Pancreas (tissue), 10 donors: Measurements from ENCODE around the gene THSD4. TPM values are rescaled to one million over a fixed set of nuclear protein-coding genes. Genes with fewer than 3 reads are reported as not detected.

Experiments
- ATAC-seq, 4 donors: fragments of 200-7000 bp; cut with Tn5 transposase; one replicate each; pipeline versions ENCODE4 v1.8.0 to v1.9.1; 2020; ENCODE audit warnings: mild to moderate bottlenecking in 4 of 4, moderate library complexity in 4 of 4
- DNase-seq, 6 donors: peaks; one replicate each; pipeline ENCODE4 v3.0.0-alpha.2; 2020
- FAIRE-seq: peaks from 2 replicates; lab custom pipeline; 2012; peaks lifted over from hg19 to GRCh38; lab: Jason Lieb, UNC
- H3K27ac ChIP-seq, 4 donors: fragments of 200-600 bp; sonication (generic); 1 replicate in 3 of 4; 2 replicates in 1 of 4; pipeline versions ENCODE4 v1.5.0 to v1.8.0; 2020
- H3K27me3 ChIP-seq, 4 donors: fragments of 200-600 bp; one replicate each; pipeline ENCODE4 v1.8.0; 2021
- H3K36me3 ChIP-seq, 3 donors: fragments of 200-600 bp; sonication (generic) in 1 of 3; one replicate each; pipeline versions ENCODE4 v1.5.0 to v1.8.0; 2020 to 2021
- H3K4me1 ChIP-seq, 3 donors: fragments of 200-600 bp; one replicate each; pipeline ENCODE4 v1.8.0; 2021
- H3K4me3 ChIP-seq, 4 donors: fragments of 200-600 bp; sonication (generic) in 2 of 4; one replicate each; pipeline versions ENCODE4 v1.5.0 to v1.8.0; 2020 to 2021
- H3K9me3 ChIP-seq, 4 donors: fragments of 200-600 bp; one replicate each; pipeline ENCODE4 v1.8.0; 2021
- CTCF ChIP-seq, 4 donors: fragments of 200-600 bp; sonication (generic) in 3 of 4; IDR thresholded peaks; one replicate each; pipeline versions ENCODE4 v1.5.0 to v1.8.0; 2021; ENCODE audit warnings: antibody characterized with exemption in 4 of 4
- WGBS, 2 donors: extraction: QIAGEN DNeasy Blood & Tissue Kit; methylation state at CpG; one replicate each; pipeline ENCODE4 v1.1.7; 2013; 5-methylcytosine and 5-hydroxymethylcytosine counted together
- intact Hi-C, 3 donors: fragments of 100-400 bp; cut with DNase I; formaldehyde crosslinking; loops; one replicate each; pipeline versions ENCODE4 v1.11.1 to v1.14.2; 2022
- polyA plus RNA-seq, 2 donors: library from polyadenylated mRNA; stranded (reverse); fragments of 200-250 nt; gene quantifications; one replicate each; pipeline ENCODE4 v1.2.3, GENCODE V29; 2013
- total RNA-seq, 6 donors: library from RNA; stranded (reverse); fragmentation: NEBNext Ultra II Directional in 4 of 6; extraction: Animal tissue kit (Norgen Biotek cat#: 25700) in 4 of 6; gene quantifications; one replicate each; pipeline versions ENCODE4 v1.2.1 to v1.2.4, GENCODE V29; 2021 to 2023
- donor health status: healthy with polysubstance abuse.
- donor health status: DM: no; HTN: no; CAD: no; lungs with moderate emphysema.
- donor health status: DM: no; HTN: no; CAD: no.
- donor health status: control.
- donor health status: control.
- donor health status: Bipolar disorder and iron deficiency.
- donor health status: DM: yes; HTN: yes; CAD: no.
- donor health status: DM: no; HTN: no; CAD: no.
- donor health status: DM: no; HTN: no; CAD: no.
- donor health status: DM: yes; HTN: yes; CAD: no.

THSD4 gene
- total and polyA plus RNA-seq, 8 donors = 6.0 to 17.8 (median 13.3) TPM

- 85 to 90% methylated on average over 9 of the region's 9 CpGs for WGBS, 2 donors
- Histone ChIP-seq H3K36me3 (no peaks in the 10 kb centered on the region), H3K4me1 (peaks cover 0 to 5% (median 3%) of the 10 kb centered on the region in 3 donors), H3K27ac (no peak overlapping the region), H3K27me3 (no peaks in the 10 kb centered on the region), H3K4me3 (no peak overlapping the region), H3K9me3 (no peaks in the 10 kb centered on the region)
- intact Hi-C loops = no loop called here
- FAIRE-seq (no peak), ATAC-seq (no peak), DNase-seq (no peak)
- no peak for TF ChIP-seq CTCF (IDR thresholded peaks at IDR 0.05)
Observed at GRCh38 chr15:71650603-71651002, 535.3 kb downstream of the THSD4 start.

- peaks cover 0 to 5% (median 3%) of the 10 kb centered on the region in 3 donors for H3K4me1 ChIP-seq
- 32 to 44% methylated on average over 5 of the region's 5 CpGs for WGBS, 2 donors
- no peak overlapping the region for H3K27ac ChIP-seq
- DNase-seq (peak in 1 of 6 donors; percentile 18), ATAC-seq (peak in 3 of 4 donors; percentile 34 to 61 (median 59)), FAIRE-seq (no peak)
- no peaks in the 10 kb centered on the region for H3K9me3 ChIP-seq
- no peaks in the 10 kb centered on the region for H3K36me3 ChIP-seq
- H3K27me3 ChIP-seq = no peaks in the 10 kb centered on the region
- H3K4me3 ChIP-seq = no peak overlapping the region
- no peak for TF ChIP-seq CTCF (IDR thresholded peaks at IDR 0.05)
- intact Hi-C loops = no loop called here
Observed at GRCh38 chr15:71651750-71652186, 536.5 kb downstream of the THSD4 start.

- WGBS, 2 donors = 17 to 18% methylated on average over 8 of the region's 8 CpGs
- DNase-seq (no peak), ATAC-seq (peak in 3 of 4 donors; percentile 23 to 48 (median 42)), FAIRE-seq (no peak)
- Histone ChIP-seq H3K4me1 (peaks cover 0 to 5% (median 3%) of the 10 kb centered on the region in 3 donors), H3K4me3 (no peak overlapping the region), H3K9me3 (no peaks in the 10 kb centered on the region), H3K27me3 (no peaks in the 10 kb centered on the region), H3K27ac (no peak overlapping the region), H3K36me3 (no peaks in the 10 kb centered on the region)
- TF ChIP-seq CTCF (IDR thresholded peaks at IDR 0.05) = no peak
- intact Hi-C loops = no loop called here
Observed at GRCh38 chr15:71654042-71654719, 538.9 kb downstream of the THSD4 start.

- DNase-seq (no peak), FAIRE-seq (no peak), ATAC-seq (peak in 2 of 4 donors; percentile 46 to 59)
- H3K4me1 ChIP-seq = peaks cover 0 to 5% (median 3%) of the 10 kb centered on the region in 3 donors
- H3K36me3 ChIP-seq = no peaks in the 10 kb centered on the region
- no peak overlapping the region for H3K4me3 ChIP-seq
- WGBS, 2 donors = 53 to 67% methylated on average over 3 of the region's 3 CpGs
- H3K9me3 ChIP-seq = no peaks in the 10 kb centered on the region
- intact Hi-C loops = no loop called here
- TF ChIP-seq CTCF (IDR thresholded peaks at IDR 0.05) = no peak
- H3K27ac ChIP-seq = no peak overlapping the region
- no peaks in the 10 kb centered on the region for H3K27me3 ChIP-seq
Observed at GRCh38 chr15:71654720-71655174, 539.5 kb downstream of the THSD4 start.

GRCh38 chr15:71656425-71656824 lies 541.2 kb downstream of the THSD4 start:
- H3K4me3 ChIP-seq = no peak overlapping the region
- TF ChIP-seq CTCF (IDR thresholded peaks at IDR 0.05) = no peak
- ATAC-seq (no peak), DNase-seq (no peak), FAIRE-seq (no peak)
- no peaks in the 10 kb centered on the region for H3K27me3 ChIP-seq
- 64 to 67% methylated on average over 4 of the region's 4 CpGs for WGBS, 2 donors
- intact Hi-C loops = no loop called here
- peaks cover 0 to 6% (median 5%) of the 10 kb centered on the region in 3 donors for H3K4me1 ChIP-seq
- no peaks in the 10 kb centered on the region for H3K9me3 ChIP-seq
- no peaks in the 10 kb centered on the region for H3K36me3 ChIP-seq
- H3K27ac ChIP-seq = no peak overlapping the region
